Inflammatory macrophage (primary cell): ENCODE data around the gene C22orf23.
A peak's percentile ranks its signal among the peaks of the same experiment; 100 is the strongest.

Experiments
- DNase-seq, 2 donors: peaks; one replicate each; pipeline ENCODE4 v3.0.0-alpha.2; 2020 to 2022

Gene C22orf23

GRCh38 chr22:37924386-37925065 is 28.9 kb downstream of the C22orf23 start:
- no peak for DNase-seq

- no peak for DNase-seq
Measured at GRCh38 chr22:37923927-37924326, 29.5 kb downstream of the C22orf23 start.

- no peak for DNase-seq
Measured at GRCh38 chr22:37922191-37922590, 31.2 kb downstream of the C22orf23 start.

- peak; percentile 10 to 40 for DNase-seq
Measured at GRCh38 chr22:37920126-37920525, 33.3 kb downstream of the C22orf23 start.

- DNase-seq = no peak
Measured at GRCh38 chr22:37918580-37919270, 34.7 kb downstream of the C22orf23 start.

GRCh38 chr22:37917874-37918548 is 35.4 kb downstream of the C22orf23 start:
- DNase-seq = no peak

- DNase-seq = no peak
Measured at GRCh38 chr22:37916311-37916710, 37.1 kb downstream of the C22orf23 start.

- peak in 1 of 2 donors; percentile 46 for DNase-seq
Measured at GRCh38 chr22:37913233-37913721, 40.1 kb downstream of the C22orf23 start.

GRCh38 chr22:37912171-37912570 is 41.2 kb downstream of the C22orf23 start:
- no peak for DNase-seq

- no peak for DNase-seq
Measured at GRCh38 chr22:37911697-37912096, 41.7 kb downstream of the C22orf23 start.

GRCh38 chr22:37910890-37911672 is 42.3 kb downstream of the C22orf23 start:
- no peak for DNase-seq

- no peak for DNase-seq
Measured at GRCh38 chr22:37909766-37910165, 43.6 kb downstream of the C22orf23 start.

- DNase-seq = peak in 1 of 2 donors; percentile 26
Measured at GRCh38 chr22:37907036-37907954, 46.1 kb downstream of the C22orf23 start.

GRCh38 chr22:37906364-37907008 is 46.9 kb downstream of the C22orf23 start:
- peak in 1 of 2 donors; percentile 42 for DNase-seq

GRCh38 chr22:37905534-37906363 is 47.7 kb downstream of the C22orf23 start, which contains the start of gene MICALL1:
Gene MICALL1, plus strand, starts transcription at chr22:37906297. Its CDS starts 126 bp downstream, at chr22:37906423.
- peak; percentile 47 to 81 for DNase-seq

GRCh38 chr22:37904572-37905533 is 48.5 kb downstream of the C22orf23 start:
- peak; percentile 87 to 95 for DNase-seq

GRCh38 chr22:37898441-37899181 is 54.8 kb downstream of the C22orf23 start:
- no peak for DNase-seq

- DNase-seq = no peak
Measured at GRCh38 chr22:37897807-37898206, 55.6 kb downstream of the C22orf23 start.
